SK-N-MC (cell line): ENCODE data around the gene MOCS2.

ENCODE experiments used
- EZH2 ChIP-seq: fragments of 200-600 bp; sonication (generic); IDR thresholded peaks from one replicate; pipeline ENCODE4 v1.6.1; 2017; ENCODE audit warnings: antibody characterized with exemption
- POLR2AphosphoS5 ChIP-seq: IDR thresholded peaks from 2 replicates; pipeline ENCODE4 v1.6.1; 2012; ENCODE audit warnings: mild to moderate bottlenecking, low read depth, low read length, borderline replicate concordance

DNA sequence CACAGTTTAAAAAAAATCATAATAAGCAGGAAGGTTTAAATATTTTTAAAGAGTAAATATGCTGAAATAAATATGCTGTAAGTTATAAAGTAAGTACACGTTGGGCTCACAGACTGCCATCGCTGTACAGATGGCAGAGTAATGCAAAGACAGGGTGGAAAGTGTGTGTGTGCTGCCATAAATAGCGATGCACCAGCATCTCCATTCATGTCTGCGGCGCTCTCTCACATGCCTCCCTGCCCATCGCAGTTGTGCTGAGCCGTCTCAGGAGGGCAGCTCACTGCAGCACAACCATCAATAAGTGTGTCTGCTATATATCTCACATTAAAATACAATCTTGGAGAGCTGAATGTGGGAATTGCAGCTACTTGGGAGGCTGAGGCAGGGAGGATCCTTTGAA is 14.3 kb downstream of the MOCS2 start:
- no peak for TF ChIP-seq EZH2
- no peak for TF ChIP-seq POLR2AphosphoS5
